ENCODE data around the gene ZDHHC12. TPM values are rescaled to one million over a fixed set of nuclear protein-coding genes. Genes with fewer than 3 reads are reported as not detected.
A peak's percentile ranks its signal among the peaks of the same experiment; 100 is the strongest.

The ZDHHC12 gene, protein sequence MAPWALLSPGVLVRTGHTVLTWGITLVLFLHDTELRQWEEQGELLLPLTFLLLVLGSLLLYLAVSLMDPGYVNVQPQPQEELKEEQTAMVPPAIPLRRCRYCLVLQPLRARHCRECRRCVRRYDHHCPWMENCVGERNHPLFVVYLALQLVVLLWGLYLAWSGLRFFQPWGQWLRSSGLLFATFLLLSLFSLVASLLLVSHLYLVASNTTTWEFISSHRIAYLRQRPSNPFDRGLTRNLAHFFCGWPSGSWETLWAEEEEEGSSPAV
- 18.4 TPM for total RNA-seq
- long read RNA-seq, transcript ZDHHC12-201 (5 exons, 1,129 nt): major isoform, 40 of 49 reads
- long read RNA-seq, partial matches to known transcripts: 5 of 49 reads
- long read RNA-seq, other reads (novel, unspliced or antisense): 3 of 49 reads

DNA sequence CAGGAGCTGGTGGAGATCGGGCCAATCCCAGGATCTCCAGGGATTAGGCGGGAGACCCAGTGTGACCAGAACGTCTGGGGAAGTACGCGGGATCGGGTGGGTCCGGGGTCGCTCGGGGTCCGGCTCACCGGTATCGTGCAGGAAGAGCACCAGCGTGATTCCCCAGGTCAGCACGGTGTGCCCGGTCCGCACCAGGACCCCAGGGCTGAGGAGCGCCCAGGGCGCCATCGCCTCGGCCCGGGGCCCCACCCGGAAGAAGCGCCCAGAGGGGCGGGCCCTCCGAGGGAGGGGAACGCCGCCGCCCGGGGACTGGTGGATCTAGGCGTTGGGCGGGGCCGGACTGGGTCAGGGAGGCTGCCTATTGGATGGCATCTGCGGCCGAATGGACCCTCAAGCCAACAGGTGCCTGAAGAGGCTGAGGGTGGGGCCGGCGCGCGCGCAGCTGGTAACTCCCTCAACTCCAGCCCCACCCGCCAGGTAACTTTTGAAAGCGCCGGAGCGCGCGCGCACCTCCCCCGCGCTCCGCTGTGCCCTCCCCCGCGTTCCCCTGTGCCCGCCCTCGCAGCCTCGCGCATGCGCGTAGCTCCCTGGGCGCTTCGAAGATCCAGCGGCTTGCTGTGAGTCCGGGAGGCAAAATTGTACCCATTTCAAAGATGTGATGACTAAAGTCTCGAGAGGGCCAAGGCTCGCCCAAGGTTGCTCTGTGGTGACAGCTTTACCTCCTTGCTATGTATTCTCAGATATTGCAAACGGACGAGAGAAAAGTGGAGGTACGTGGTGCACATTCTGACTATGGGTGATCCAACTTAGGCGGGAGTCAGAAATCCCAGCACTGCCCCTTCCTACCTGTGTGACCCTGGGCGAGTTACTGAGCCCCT is at the start of gene ZDHHC12:
Gene ZDHHC12, minus strand, starts transcription at position 262 of the 878 bp plus-strand sequence. Its CDS starts 34 bp downstream, at position 228.
- peak; percentile 98 for DNase-seq (ENCODE audit: low spot score)

DNA sequence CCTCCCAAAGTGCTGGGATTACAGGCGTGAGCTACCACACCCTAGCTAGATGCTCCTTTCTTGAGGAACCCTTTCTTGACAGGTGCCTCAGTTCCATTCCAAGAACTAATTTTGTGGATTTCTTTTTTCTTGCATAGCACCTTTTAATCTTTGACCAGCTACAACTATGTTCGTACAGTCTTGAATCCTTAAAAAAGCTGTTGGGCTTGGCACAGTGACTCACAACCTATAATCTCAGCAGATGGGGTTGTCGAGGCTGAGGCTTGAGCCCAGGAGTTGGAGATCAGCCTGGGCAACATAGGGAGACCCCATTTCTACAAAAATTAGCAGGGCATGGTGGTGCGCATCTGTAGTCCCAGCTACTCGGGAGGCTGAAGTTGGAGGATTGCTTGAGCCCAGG is 49.1 kb upstream of the ZDHHC12 start:
- no peak for DNase-seq (ENCODE audit: low spot score)

GRCh38 chr9:128771745-128772519 is 48.0 kb upstream of the ZDHHC12 start, which contains the start of gene ZER1:
TSS of gene ZER1 (minus strand) at chr9:128771927. CDS start at chr9:128755565, 16,362 bp downstream.
- DNase-seq (ENCODE audit: low spot score): peak; percentile 98

- no peak for DNase-seq (ENCODE audit: low spot score)
Measured at GRCh38 chr9:128771094-128771721, 47.3 kb upstream of the ZDHHC12 start.

DNA sequence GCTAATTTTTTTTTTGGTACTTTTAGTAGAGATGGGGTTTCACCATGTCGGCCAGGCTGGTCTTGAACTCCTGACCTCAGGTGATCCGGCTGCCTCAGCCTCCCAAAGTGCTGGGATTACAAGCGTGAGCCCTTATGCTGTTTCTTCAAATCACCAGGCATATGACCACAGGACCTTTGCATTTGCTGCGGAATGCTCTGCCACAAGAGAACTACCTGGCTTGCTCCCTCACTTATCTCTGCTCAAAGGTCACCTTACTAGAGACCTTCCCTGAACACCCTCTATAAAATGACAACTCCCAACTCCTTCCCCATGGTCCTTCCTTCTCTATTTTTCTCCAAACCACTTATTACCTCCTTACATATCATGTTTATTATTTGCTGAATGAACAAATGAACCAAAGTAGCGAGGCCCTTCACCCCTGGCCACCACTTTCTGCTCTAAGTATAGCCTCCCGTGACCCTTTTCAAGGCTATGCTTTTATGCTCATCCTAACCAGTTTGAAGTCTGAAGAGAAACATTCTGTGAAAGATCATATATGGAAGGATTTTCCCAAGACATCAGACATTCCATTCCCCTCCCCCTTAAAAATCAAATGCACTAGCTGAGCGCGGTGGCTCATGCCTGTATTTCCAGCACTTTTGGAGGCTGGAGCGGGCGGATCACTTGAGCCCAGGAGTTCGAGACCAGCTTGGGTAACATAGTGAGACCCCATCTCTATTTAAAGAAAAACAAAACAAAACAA is 46.5 kb upstream of the ZDHHC12 start:
- no peak for DNase-seq (ENCODE audit: low spot score)

DNA sequence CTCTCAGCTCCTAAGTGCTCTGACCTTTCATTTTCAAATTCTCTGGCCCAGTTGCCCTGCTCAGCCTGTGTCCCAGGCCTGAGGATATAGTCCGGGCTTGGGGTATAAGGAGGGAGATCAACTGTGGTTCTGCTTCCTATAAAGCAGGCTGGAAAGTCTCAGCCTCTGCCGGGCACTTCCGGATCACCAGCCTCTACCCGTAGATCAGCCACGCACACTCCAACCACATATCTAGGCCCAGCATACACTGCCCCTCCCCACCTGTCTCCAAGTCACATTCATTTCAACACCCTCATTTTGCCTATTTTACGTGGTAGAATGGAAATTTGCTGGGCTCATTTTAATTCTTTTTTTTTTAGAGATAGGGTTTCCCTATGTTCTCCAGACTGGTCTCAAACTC is 44.7 kb upstream of the ZDHHC12 start:
- DNase-seq (ENCODE audit: low spot score): no peak

- DNase-seq (ENCODE audit: low spot score): no peak
Measured at GRCh38 chr9:128765499-128765898, 41.6 kb upstream of the ZDHHC12 start.

DNA sequence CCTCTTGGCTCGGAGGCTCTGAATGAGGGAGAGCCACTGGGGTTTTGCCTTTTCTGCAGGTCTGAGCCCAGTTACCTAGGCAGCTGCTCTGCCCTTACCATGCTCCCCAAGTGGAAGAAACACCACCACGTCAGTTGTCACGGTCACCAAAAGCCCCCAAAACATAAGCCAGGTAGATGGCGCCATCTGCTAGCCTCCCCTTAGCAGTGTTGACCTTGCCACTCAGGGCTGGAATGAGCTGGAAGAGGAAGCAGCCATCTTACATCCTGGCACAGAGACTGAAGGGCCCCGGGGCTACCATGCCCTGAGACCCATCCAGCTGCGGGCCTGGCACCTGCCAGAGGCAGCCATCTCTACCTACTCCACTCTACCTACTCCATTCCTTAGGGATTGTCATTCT is 40.4 kb upstream of the ZDHHC12 start:
- DNase-seq (ENCODE audit: low spot score): no peak

DNA sequence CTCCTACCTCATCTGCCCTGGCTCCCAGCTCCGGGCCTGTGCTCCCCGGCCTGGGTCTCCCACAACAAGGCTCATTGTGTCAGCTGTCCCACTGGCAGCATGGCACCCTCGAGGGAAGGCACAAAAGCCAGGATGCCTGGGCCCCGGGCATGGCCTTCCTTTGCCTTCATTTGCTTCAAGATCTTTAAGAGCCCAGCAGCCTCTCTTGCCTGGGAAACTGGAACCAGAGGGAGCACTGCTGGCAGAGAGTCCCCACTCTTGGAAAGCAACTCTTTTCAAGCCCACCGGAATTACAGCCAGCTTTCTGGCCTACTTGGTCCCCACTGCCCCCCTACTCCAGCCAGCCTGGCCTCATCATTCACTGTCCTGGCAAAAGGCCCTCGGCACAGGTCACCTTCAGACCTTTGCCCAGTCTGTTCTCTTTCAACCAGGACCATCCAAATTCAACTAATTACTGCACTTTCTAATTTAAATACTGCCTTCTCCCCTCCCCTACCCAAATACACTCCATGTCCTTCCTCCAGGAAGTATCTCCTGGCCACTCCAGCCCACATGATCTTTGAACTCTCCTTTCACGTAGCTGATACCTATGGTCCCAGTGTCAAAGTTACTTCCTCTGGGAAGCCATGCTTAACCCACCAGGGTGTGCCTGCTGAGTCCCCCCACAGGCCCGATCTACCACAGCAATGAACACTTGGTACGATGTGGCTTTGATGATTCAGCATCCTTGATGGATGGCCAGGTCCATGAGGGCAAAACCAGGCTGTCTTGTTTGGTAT is 38.9 kb upstream of the ZDHHC12 start:
- DNase-seq (ENCODE audit: low spot score): no peak

DNA sequence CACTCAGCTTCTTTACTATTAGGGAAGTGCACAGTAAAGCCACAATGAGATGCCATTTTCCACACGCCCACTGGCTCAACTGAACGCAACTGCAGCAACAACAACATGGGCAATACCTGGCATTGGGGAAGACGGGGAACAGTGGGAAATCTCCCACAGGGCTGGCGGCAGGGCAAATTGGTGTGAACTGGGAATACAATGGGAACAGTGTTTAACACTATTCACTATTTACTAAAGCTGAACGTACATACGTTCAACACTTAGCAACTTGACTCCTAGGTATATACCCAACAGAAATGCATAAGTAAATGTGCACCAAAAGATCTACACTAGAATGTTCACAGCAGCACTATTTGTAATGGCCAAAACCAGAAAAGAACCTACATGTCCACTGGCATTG is 33.7 kb upstream of the ZDHHC12 start:
- DNase-seq (ENCODE audit: low spot score): no peak

DNA sequence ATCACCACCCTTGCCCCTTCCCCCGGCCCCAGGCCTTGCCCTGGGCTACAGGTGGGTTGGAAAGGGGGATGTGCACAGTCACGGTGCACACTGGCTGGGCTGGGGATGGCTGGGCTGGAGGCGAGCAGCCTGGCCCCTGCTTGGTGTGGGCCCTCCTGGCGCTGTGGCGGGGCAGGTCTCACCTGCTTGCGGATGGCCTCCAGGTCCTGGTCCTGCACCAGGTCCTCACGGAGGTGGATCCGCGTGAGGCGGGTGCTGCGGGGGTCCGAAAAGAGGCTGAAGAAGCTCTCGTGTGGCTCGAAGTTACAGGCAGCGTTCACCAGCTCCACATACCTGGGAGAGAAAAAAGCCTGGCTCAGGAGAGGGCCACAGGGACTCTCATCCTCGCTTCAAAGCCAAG is 29.7 kb upstream of the ZDHHC12 start:
- DNase-seq (ENCODE audit: low spot score): no peak

DNA sequence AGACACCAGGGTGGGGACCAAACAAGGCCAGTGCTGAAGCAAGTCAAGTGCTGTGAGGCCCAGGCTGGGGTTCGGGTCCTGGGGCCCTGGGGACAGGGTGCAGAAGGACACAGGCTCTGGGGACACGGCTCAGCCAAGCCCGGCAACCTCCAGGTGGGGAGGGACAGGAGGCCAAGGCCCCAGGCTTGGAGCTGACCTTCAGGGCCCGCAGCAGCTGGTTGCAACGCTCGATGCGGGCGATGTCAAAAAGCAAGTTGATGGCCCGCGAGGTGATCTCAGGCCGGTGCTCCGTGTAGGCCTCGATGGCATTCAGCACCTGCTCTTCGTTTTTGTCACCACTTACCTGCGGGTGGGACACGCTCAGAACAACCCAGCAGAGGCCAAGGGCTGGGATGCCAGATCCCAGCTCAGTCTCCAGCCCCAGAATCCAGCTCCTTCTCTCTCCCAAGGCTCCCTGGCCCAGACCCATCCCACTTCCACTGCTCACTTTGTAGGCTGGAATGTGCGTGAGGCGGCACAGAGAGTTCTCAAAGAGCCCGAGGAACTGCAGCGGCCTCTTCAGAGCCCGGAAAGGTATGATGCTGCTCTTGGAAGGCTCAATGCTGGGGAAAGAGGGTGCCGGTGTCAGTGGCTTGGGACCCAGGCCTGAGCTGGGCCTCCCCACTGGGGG is 27.1 kb upstream of the ZDHHC12 start:
- no peak for DNase-seq (ENCODE audit: low spot score)

- DNase-seq (ENCODE audit: low spot score): no peak
Measured at GRCh38 chr9:128747241-128747640, 23.3 kb upstream of the ZDHHC12 start.

GRCh38 chr9:128743421-128743820 is 19.5 kb upstream of the ZDHHC12 start:
- DNase-seq (ENCODE audit: low spot score): no peak

DNA sequence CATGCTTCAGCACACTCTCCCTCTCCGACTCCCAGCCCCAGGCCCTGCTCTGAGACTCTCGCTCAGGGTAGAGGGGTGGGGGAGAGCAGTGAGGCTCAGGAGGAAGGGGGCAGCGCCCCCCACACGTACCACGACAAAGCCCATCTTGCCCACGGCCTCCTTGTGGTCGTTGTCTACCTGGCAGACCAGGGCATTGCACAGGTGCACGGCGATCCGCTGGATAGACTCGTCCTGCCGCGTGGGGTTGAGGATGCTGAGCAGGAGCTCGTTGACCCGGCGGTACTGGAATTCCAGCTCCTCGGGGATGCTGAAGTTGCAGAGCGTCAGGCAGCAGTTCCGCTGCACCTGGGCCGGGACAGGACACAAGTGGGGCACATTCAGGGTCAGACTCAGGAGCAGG is 18.5 kb upstream of the ZDHHC12 start:
- DNase-seq (ENCODE audit: low spot score): no peak

GRCh38 chr9:128735373-128735772 is 11.4 kb upstream of the ZDHHC12 start:
- no peak for DNase-seq (ENCODE audit: low spot score)

GRCh38 chr9:128733256-128733655 is 9.3 kb upstream of the ZDHHC12 start:
- DNase-seq (ENCODE audit: low spot score): no peak

DNA sequence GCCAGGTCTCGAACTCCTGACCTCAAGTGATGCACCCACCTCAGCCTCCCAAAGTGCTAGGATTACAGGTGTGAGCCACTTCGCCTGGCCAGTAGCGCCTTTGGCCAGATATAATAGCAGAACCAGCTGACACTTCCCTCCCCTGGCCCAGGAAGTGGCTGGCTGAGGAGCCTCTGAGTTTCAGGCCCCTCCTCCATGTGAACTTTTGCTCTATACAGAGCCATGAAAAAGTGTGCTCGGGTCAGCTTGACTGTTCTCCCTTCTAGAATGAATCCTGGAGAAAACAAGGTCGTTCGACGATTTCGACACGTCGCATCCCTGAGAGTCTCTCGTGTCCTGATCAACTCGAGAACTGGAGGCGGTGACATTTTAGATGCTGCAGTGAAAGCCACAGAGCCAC is 8.6 kb upstream of the ZDHHC12 start:
- no peak for DNase-seq (ENCODE audit: low spot score)

- DNase-seq (ENCODE audit: low spot score): no peak
Measured at GRCh38 chr9:128731691-128732090, 7.8 kb upstream of the ZDHHC12 start.
